Lung (tissue), 12 donors: Measurements from ENCODE around the gene SNX30. TPM values are rescaled to one million over a fixed set of nuclear protein-coding genes. Genes with fewer than 3 reads are reported as not detected.

ENCODE experiments used
- ATAC-seq: fragments of 200-7000 bp; cut with Tn5 transposase; one replicate; pipeline ENCODE4 v1.9.1; 2020; ENCODE audit warnings: moderate number of reproducible peaks; ENCODE audit not compliant: insufficient read depth, low FRiP score
- DNase-seq, 3 donors: peaks; one replicate each; pipeline ENCODE4 v3.0.0-alpha.2; 2013 to 2017
- H3K27ac ChIP-seq, 2 donors: one replicate each; pipeline ENCODE4 v1.5.1; 2013; ENCODE audit warnings: mild to moderate bottlenecking in 2 of 2, moderate library complexity in 2 of 2, control low read depth in 1 of 2, inconsistent platforms in 1 of 2, low read depth in 1 of 2, low read length in 1 of 2
- H3K27me3 ChIP-seq, 3 donors: one replicate each; pipeline ENCODE4 v1.5.1; 2013; ENCODE audit warnings: low read length in 2 of 3; ENCODE audit not compliant: control insufficient read depth in 3 of 3, insufficient read depth in 3 of 3
- H3K36me3 ChIP-seq, 4 donors: one replicate each; pipeline ENCODE4 v1.5.1; 2013; ENCODE audit warnings: low read length in 4 of 4, mild to moderate bottlenecking in 1 of 4, moderate library complexity in 1 of 4; ENCODE audit not compliant: control insufficient read depth in 4 of 4, insufficient read depth in 4 of 4
- H3K4me1 ChIP-seq, 5 donors: one replicate each; pipeline ENCODE4 v1.5.1; 2013; ENCODE audit warnings: low read length in 5 of 5, mild to moderate bottlenecking in 2 of 5, moderate library complexity in 1 of 5; ENCODE audit not compliant: control insufficient read depth in 5 of 5, insufficient read depth in 5 of 5
- H3K4me3 ChIP-seq: one replicate; pipeline ENCODE4 v1.5.1; 2013; ENCODE audit warnings: mild to moderate bottlenecking, control low read depth, moderate library complexity
- H3K9ac ChIP-seq, 2 donors: one replicate each; pipeline ENCODE4 v1.5.1; 2013; ENCODE audit warnings: low read length in 2 of 2, control low read depth in 1 of 2; ENCODE audit not compliant: insufficient read depth in 1 of 2
- H3K9me3 ChIP-seq, 4 donors: one replicate each; pipeline ENCODE4 v1.5.1; 2013; ENCODE audit warnings: low read length in 3 of 4, mild to moderate bottlenecking in 1 of 4, moderate library complexity in 1 of 4; ENCODE audit not compliant: control insufficient read depth in 4 of 4, insufficient read depth in 3 of 4
- CTCF ChIP-seq: IDR thresholded peaks from 2 replicates; pipeline ENCODE4 v1.5.1; 2012; ENCODE audit warnings: mild to moderate bottlenecking; ENCODE audit errors: control extremely low read depth, extremely low read depth
- WGBS, 2 donors: extraction: QIAGEN DNeasy Blood & Tissue Kit; methylation state at CpG; one replicate each; pipeline ENCODE4 v1.1.7; 2013; 5-methylcytosine and 5-hydroxymethylcytosine counted together
- polyA plus RNA-seq, 2 donors: library from polyadenylated mRNA; stranded (reverse); fragments of 200-250 nt; gene quantifications; one replicate each; pipeline ENCODE4 v1.2.1, GENCODE V29; 2013
- total RNA-seq, 2 donors: library from RNA; depleted of rRNA in 1 of 2; stranded (reverse); fragments of >200 nt in 1 of 2; gene quantifications; one replicate each; pipeline ENCODE4 v1.2.1, GENCODE V29; 2014 to 2021
- donor health status: control.
- donor health status: control.
- donor health status: Bipolar disorder and iron deficiency.
- donor health status: healthy.
- donor health status: DM: yes; HTN: yes; CAD: no.

The SNX30 gene
- total and polyA plus RNA-seq, 4 donors = 13.7 to 63.1 (median 35.8) TPM

DNA sequence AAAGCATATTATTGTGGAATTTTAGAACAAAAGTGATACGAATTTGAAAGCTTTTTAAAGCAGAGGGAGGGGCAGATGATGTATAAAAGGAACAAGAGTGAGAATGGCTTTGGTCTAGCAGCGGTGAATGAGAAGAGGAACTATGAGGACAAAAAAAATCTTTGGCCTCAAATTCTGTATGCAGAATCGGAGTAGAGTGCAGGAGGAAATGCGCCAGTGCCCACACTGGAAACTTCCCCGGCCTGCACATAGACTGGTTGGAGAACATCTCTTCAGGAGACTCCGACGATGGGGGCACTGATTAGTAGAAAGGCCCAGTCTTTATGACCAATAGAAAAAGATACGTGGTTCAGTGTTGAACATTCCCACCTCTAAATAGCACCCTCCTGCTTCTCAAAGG, 88.8 kb downstream of the SNX30 start:
- no peak for DNase-seq
- H3K36me3 ChIP-seq = peaks cover 8 to 11% (median 9%) of the 10 kb centered on the region in 4 donors
- WGBS, 2 donors = 70 to 82% methylated on average over 8 of the region's 8 CpGs

DNA sequence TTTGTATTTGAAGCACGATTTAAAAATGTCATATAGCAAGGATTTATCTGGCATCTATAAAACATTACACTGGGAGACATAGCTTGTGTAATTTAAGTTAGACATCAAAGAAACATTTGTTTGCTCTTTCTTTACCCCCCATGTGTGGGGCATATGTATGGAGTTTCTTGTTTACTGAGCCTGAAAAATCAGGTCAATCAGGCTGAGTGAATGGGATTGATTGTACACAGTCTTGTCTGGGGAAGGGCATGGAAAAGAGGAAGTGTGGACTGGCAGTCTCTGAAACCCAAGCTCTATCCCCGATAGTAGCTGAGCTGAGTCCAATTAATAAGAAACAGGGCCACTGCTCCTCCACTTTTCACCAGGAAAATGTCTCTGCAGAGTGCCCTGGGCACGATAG, 90.7 kb downstream of the SNX30 start:
- WGBS, 2 donors = 56 to 62% methylated on average over 3 of the region's 3 CpGs
- H3K9ac ChIP-seq = no peak overlapping the region
- DNase-seq = no peak

More for the DNA sequence above, 88.8 kb downstream of the SNX30 start:
- H3K4me1 ChIP-seq = peaks cover 0 to 12% (median 0%) of the 10 kb centered on the region in 5 donors
- no peaks in the 10 kb centered on the region for H3K27me3 ChIP-seq
- no peak overlapping the region for H3K27ac ChIP-seq
- no peak overlapping the region for H3K4me3 ChIP-seq
- H3K9me3 ChIP-seq = no peaks in the 10 kb centered on the region
- H3K9ac ChIP-seq = no peak overlapping the region
- TF ChIP-seq CTCF = no peak
- no peak for ATAC-seq

DNA sequence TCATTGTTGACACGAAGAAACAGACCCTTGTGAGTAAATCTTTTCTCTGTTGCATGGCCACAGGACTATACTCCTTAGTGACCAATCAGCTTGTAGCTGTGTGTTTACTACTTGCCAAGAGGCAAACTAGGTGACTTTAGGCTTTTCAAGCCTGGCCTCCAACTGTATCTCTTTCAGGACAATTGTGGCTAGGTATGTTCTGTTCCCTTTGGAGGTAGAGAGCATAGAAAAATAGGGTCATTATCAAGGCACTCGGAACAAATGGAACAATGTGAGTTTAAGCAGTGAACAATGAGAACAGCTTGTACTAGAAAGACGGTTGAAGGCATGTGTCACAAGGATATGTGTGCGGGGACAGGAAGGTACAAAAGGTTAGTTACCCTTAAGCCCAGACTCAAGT, 92.0 kb downstream of the SNX30 start:
- H3K36me3 ChIP-seq = peaks cover 4 to 10% (median 7%) of the 10 kb centered on the region in 4 donors
- H3K27me3 ChIP-seq = no peaks in the 10 kb centered on the region
- H3K4me3 ChIP-seq = no peak overlapping the region
- WGBS, 2 donors = 82 to 88% methylated on average over 4 of the region's 4 CpGs
- peaks cover 0 to 9% (median 0%) of the 10 kb centered on the region in 5 donors for H3K4me1 ChIP-seq
- ATAC-seq (no peak), DNase-seq (no peak)
- H3K9me3 ChIP-seq = no peaks in the 10 kb centered on the region
- H3K27ac ChIP-seq = no peak overlapping the region
- H3K9ac ChIP-seq = no peak overlapping the region
- no peak for TF ChIP-seq CTCF

More for the DNA sequence above, 90.7 kb downstream of the SNX30 start:
- Histone ChIP-seq H3K9me3 (no peaks in the 10 kb centered on the region), H3K27ac (no peak overlapping the region), H3K4me1 (peaks cover 0 to 9% (median 0%) of the 10 kb centered on the region in 5 donors), H3K36me3 (peaks cover 7 to 10% (median 8%) of the 10 kb centered on the region in 4 donors), H3K4me3 (peak overlapping the region; percentile 8), H3K27me3 (no peaks in the 10 kb centered on the region)
- ATAC-seq = no peak
- TF ChIP-seq CTCF = no peak
